Neutrophil (primary cell): ENCODE measurements around the gene TECTA.

ENCODE experiments used
- H3K27ac ChIP-seq: fragments of 200-600 bp; sonication (generic); 2 replicates; pipeline ENCODE4 v1.5.1; 2016; ENCODE audit warnings: mild to moderate bottlenecking, moderate library complexity
- H3K27me3 ChIP-seq: fragments of 200-600 bp; sonication (generic); 2 replicates; pipeline ENCODE4 v1.6.0; 2016; ENCODE audit warnings: mild to moderate bottlenecking
- H3K36me3 ChIP-seq: fragments of 200-600 bp; sonication (generic); 2 replicates; pipeline ENCODE4 v1.5.1; 2017
- H3K4me1 ChIP-seq, 2 experiments: fragments of 200-600 bp in 1 of 2; sonication (generic) in 1 of 2; 1 replicate in 1 of 2; 2 replicates in 1 of 2; pipeline versions ENCODE4 v1.5.1 to v1.6.1; 2013 to 2016; ENCODE audit warnings: low read depth in 1 of 2, low read length in 1 of 2, mild to moderate bottlenecking in 1 of 2, moderate library complexity in 1 of 2; ENCODE audit not compliant: control insufficient read depth in 1 of 2, insufficient read depth in 1 of 2
- H3K4me3 ChIP-seq, 2 experiments: fragments of 200-600 bp in 1 of 2; sonication (generic) in 1 of 2; 1 replicate in 1 of 2; 2 replicates in 1 of 2; pipeline ENCODE4 v1.5.1; 2013 to 2016; ENCODE audit warnings: low read depth in 1 of 2, low read length in 1 of 2, mild to moderate bottlenecking in 1 of 2, moderate library complexity in 1 of 2
- H3K9me3 ChIP-seq: fragments of 200-600 bp; sonication (generic); 2 replicates; pipeline ENCODE4 v1.5.1; 2016
- CTCF ChIP-seq: fragments of 200-600 bp; sonication (generic); IDR thresholded peaks from 2 replicates; pipeline ENCODE4 v1.5.1; 2016; ENCODE audit warnings: antibody characterized with exemption

TECTA gene

GRCh38 chr11:121129362-121130340 lies 28.6 kb downstream of the TECTA start:
- no peak for TF ChIP-seq CTCF

GRCh38 chr11:121131656-121132055 lies 30.6 kb downstream of the TECTA start:
- Histone ChIP-seq H3K9me3 (no peaks in the 10 kb centered on the region), H3K27ac (no peak overlapping the region), H3K36me3 (no peaks in the 10 kb centered on the region), H3K4me1 (no peaks in the 10 kb centered on the region), H3K27me3 (no peaks in the 10 kb centered on the region), H3K4me3 (no peak overlapping the region)
- no peak for TF ChIP-seq CTCF

More at GRCh38 chr11:121129362-121130340, 28.6 kb downstream of the TECTA start:
- Histone ChIP-seq H3K9me3 (no peaks in the 10 kb centered on the region), H3K36me3 (no peaks in the 10 kb centered on the region), H3K4me3 (no peak overlapping the region), H3K27ac (no peak overlapping the region), H3K4me1 (no peaks in the 10 kb centered on the region), H3K27me3 (no peaks in the 10 kb centered on the region)

GRCh38 chr11:121132211-121132976 lies 31.4 kb downstream of the TECTA start:
- no peaks in the 10 kb centered on the region for H3K4me1 ChIP-seq
- H3K27ac ChIP-seq = no peak overlapping the region
- no peaks in the 10 kb centered on the region for H3K27me3 ChIP-seq
- H3K9me3 ChIP-seq = no peaks in the 10 kb centered on the region
- no peak overlapping the region for H3K4me3 ChIP-seq
- no peak for TF ChIP-seq CTCF
- H3K36me3 ChIP-seq = no peaks in the 10 kb centered on the region

GRCh38 chr11:121134741-121135312 lies 33.8 kb downstream of the TECTA start:
- H3K27me3 ChIP-seq = no peaks in the 10 kb centered on the region
- H3K9me3 ChIP-seq = no peaks in the 10 kb centered on the region
- no peak overlapping the region for H3K4me3 ChIP-seq
- no peak overlapping the region for H3K27ac ChIP-seq
- no peak for TF ChIP-seq CTCF
- H3K4me1 ChIP-seq = no peaks in the 10 kb centered on the region
- H3K36me3 ChIP-seq = no peaks in the 10 kb centered on the region

GRCh38 chr11:121137005-121137404 lies 36.0 kb downstream of the TECTA start:
- no peaks in the 10 kb centered on the region for H3K4me1 ChIP-seq
- H3K36me3 ChIP-seq = no peaks in the 10 kb centered on the region
- no peaks in the 10 kb centered on the region for H3K27me3 ChIP-seq
- H3K4me3 ChIP-seq = no peak overlapping the region
- H3K27ac ChIP-seq = no peak overlapping the region
- H3K9me3 ChIP-seq = no peaks in the 10 kb centered on the region
- TF ChIP-seq CTCF = no peak
